Measurements from ENCODE around the gene ABHD17A.
A peak's percentile ranks its signal among the peaks of the same experiment; 100 is the strongest.
"Not testable (repeated sequence)": the region's sequence is repeated elsewhere in the genome, so short reads cannot be mapped to it uniquely, and the experiment has no call there.

ABHD17A gene

DNA sequence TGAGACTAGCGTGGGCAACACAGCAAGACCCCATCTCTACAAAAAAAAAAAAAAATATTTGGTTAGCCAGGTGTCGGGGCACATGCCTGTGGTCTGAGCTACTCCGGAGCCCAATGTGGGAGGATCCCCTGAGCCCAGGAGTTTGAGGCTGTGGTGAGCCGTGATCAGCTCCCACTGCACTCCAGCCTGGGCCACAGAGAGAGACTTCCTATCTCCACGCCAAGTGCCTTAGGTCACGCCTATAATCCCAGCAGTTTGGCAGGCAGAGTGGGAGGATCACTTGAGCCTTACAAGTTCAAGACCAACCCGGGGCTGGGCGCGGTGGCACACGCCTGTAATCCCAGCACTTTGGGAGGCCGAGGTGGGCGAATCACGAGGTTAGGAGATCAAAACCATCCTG is 11.2 kb upstream of the ABHD17A start:
- TF ChIP-seq, protein P1, sequence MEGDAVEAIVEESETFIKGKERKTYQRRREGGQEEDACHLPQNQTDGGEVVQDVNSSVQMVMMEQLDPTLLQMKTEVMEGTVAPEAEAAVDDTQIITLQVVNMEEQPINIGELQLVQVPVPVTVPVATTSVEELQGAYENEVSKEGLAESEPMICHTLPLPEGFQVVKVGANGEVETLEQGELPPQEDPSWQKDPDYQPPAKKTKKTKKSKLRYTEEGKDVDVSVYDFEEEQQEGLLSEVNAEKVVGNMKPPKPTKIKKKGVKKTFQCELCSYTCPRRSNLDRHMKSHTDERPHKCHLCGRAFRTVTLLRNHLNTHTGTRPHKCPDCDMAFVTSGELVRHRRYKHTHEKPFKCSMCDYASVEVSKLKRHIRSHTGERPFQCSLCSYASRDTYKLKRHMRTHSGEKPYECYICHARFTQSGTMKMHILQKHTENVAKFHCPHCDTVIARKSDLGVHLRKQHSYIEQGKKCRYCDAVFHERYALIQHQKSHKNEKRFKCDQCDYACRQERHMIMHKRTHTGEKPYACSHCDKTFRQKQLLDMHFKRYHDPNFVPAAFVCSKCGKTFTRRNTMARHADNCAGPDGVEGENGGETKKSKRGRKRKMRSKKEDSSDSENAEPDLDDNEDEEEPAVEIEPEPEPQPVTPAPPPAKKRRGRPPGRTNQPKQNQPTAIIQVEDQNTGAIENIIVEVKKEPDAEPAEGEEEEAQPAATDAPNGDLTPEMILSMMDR (IDR thresholded peaks at IDR 0.05; ENCODE audit: extremely low read depth, insufficient read depth, missing control alignments) = no peak
- in situ Hi-C loops (cut with MboI; ENCODE audit: low pct_unique_long_range_greater_than_20kb, low sequenced_read_pairs, unreplicated experiment) = no loop called here
- DNase-seq (ENCODE audit: low spot score) = no peak

DNA sequence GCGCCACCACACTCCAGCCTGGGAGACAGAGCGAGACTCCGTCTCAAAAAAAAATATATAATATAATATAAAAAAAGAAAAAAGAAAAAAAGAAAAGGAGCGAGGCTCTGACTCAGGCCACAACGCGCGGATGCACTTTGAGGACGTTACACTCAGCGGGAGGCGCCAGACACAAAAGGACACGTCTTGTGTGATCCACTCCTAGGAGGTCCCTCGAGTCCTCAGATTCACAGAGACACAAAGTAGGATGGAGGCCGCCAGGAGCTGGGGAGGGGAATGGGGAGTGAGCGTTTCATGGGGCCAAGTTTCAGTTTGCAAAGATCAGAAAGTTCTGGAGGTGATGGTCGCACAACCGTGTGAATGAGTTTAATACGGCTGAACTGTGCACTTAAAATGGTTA is 8.5 kb upstream of the ABHD17A start:
- in situ Hi-C loops (cut with MboI; ENCODE audit: low pct_unique_long_range_greater_than_20kb, low sequenced_read_pairs, unreplicated experiment) = no loop called here
- DNase-seq (ENCODE audit: low spot score) = no peak
- TF ChIP-seq, protein P1 (IDR thresholded peaks at IDR 0.05; ENCODE audit: extremely low read depth, insufficient read depth, missing control alignments) = no peak

DNA sequence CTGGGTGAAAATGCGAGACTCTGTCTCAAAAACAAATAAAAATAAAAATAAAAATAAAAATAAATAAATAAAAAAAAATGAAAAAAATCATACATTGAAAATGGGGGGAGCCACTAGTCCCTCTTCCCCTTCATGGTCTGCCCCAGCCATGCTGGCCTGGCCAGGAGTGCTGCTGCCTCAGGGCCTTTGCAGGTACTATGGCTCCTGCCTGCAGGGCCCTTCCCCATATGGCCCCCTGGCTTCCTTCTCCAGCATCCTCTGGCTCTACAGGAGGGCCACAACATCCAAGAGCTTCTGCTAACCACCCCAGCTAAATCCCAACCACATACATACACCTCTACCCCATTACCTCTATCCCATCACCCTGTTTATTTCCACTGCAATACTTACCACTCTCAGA is 4.6 kb upstream of the ABHD17A start:
- DNase-seq (ENCODE audit: low spot score) = no peak
- TF ChIP-seq, protein P1 (IDR thresholded peaks at IDR 0.05; ENCODE audit: extremely low read depth, insufficient read depth, missing control alignments) = no peak
- in situ Hi-C loops (cut with MboI; ENCODE audit: low pct_unique_long_range_greater_than_20kb, low sequenced_read_pairs, unreplicated experiment) = no loop called here

DNA sequence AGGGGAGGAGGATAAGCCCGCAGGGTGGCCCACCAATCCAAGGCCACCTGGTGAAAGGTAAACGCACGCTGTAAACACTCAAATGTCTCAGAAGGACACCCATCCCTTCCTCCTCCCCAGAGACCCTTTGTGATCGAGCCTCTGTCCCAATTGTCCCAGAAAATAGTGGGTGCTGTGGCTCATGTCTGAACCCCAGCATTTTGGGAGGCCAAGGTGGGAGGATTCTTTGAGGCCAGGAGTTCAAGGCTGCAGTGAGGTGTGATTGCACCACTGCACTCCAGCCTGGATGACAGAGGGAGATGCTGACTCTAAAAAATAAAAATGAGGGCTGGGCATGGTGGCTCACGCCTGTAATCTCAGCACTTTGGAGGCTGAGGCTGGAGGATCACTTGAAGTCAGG is 3.1 kb upstream of the ABHD17A start:
- no peak for DNase-seq (ENCODE audit: low spot score)
- TF ChIP-seq, protein P1 (IDR thresholded peaks at IDR 0.05; ENCODE audit: extremely low read depth, insufficient read depth, missing control alignments) = no peak
- in situ Hi-C loops (cut with MboI; ENCODE audit: low pct_unique_long_range_greater_than_20kb, low sequenced_read_pairs, unreplicated experiment) = no loop called here

DNA sequence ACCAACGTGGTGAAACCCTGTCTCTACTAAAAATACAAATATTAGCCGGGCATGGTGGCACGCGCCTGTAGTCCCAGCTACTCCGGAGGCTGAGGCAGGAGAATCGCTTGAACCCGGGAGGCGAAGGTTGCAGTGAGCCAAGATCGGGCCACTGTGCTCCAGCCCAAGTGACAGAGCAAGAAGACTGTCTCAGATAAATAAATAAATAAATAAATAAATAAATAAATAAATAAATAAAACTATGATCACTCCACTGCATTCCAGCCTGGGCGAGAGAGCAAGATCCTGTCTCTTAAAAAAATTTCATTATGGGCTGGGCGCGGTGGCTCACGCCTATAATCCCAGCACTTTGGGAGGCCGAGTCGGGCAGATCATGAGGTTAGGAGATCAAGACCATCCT is 1.1 kb upstream of the ABHD17A start:
- DNase-seq (ENCODE audit: low spot score); in situ Hi-C loops (cut with MboI; ENCODE audit: low pct_unique_long_range_greater_than_20kb, low sequenced_read_pairs, unreplicated experiment): not testable (repeated sequence)

DNA sequence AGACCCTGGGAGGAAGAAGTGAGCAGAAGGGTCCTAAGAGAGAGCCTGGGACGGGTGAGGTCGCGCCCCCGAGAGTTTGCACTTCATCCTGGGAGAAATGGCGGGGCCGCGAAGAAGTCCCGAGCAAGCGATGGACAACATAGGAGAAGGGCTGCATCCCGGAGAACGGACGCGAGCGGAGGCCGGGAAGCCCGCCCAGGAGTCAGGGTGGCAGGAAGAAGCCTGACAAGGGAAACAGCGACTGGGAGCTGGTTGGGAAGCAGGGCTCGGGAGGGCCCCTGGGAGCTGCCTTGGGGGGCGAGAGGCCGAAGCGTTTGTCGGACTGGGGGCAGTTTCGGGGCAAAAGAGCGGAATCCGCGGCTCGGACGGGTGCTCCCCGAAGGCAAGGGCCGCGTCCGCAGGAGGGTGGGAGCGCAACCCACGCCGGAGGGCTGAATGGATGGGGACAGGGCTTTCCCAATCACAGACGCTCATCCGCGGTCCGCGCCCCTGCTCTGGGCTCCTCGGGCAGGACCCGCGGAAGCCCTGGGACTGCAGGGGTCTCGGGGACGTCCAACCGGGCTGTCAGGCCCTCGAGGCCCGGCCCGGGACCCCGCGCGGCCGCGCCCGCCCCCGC is 469 bp downstream of the ABHD17A start:
- peak; percentile 49 for DNase-seq (ENCODE audit: low spot score)
- TF ChIP-seq, protein P1 (IDR thresholded peaks at IDR 0.05; ENCODE audit: extremely low read depth, insufficient read depth, missing control alignments) = no peak
- in situ Hi-C loops (cut with MboI; ENCODE audit: low pct_unique_long_range_greater_than_20kb, low sequenced_read_pairs, unreplicated experiment) = no loop called here

DNA sequence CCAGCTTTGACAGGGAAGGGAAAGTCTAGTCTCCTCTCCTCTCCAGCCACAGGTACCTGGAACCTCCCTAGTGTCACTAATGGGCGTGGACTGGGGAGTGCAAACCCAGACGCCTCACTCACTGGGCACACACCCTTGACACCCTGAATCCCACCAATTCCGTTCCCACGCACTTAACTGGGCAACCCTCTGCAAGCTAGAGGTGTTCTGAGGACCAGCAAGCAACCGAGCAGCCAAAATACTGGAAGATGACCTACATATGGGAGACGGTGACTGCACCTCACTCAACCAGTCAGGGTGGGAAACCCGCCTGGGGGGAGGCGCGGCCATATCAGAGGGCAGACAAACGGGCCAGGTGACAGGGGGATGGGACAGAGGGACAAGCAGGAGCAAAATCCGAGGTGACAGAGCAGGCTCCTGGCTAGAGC is 991 bp downstream of the ABHD17A start:
- in situ Hi-C loops (cut with MboI; ENCODE audit: low pct_unique_long_range_greater_than_20kb, low sequenced_read_pairs, unreplicated experiment) = no loop called here
- TF ChIP-seq, protein P1 (IDR thresholded peaks at IDR 0.05; ENCODE audit: extremely low read depth, insufficient read depth, missing control alignments) = no peak
- DNase-seq (ENCODE audit: low spot score) = peak; percentile 50

Data from GM13977 (cell line).